Panc1 (cell line): ENCODE measurements around the gene ST3GAL4.

Experiments used
- CTCF ChIP-seq: fragments of 450-650 bp; IDR thresholded peaks from 2 replicates; pipeline ENCODE4 v1.5.1; 2017; ENCODE audit warnings: mild to moderate bottlenecking
- POLR2AphosphoS5 ChIP-seq: IDR thresholded peaks from 2 replicates; pipeline ENCODE4 v1.6.1; 2012; ENCODE audit warnings: mild to moderate bottlenecking, low read depth, low read length, moderate library complexity
- REST ChIP-seq, 2 experiments: IDR thresholded peaks; 2 replicates each; pipeline ENCODE4 v1.6.1; 2011 to 2012; ENCODE audit warnings: low read depth in 2 of 2, control low read depth in 1 of 2, low read length in 1 of 2, mild to moderate bottlenecking in 1 of 2, moderate library complexity in 1 of 2; ENCODE audit not compliant: insufficient read depth in 1 of 2

GRCh38 chr11:126459691-126460281, 104.3 kb downstream of the ST3GAL4 start:
- TF ChIP-seq CTCF (no peak), POLR2AphosphoS5 (no peak), REST (IDR thresholded peaks at IDR 0.05; ENCODE audit: insufficient read depth in 1 of 2, low read depth in 2 of 2, low read length in 1 of 2) (no peak)
